Psoas muscle (tissue), 8 donors: Measurements from ENCODE around the gene WHRN. TPM values are rescaled to one million over a fixed set of nuclear protein-coding genes. Genes with fewer than 3 reads are reported as not detected.

Source experiments
- ATAC-seq, 4 donors: fragments of 200-7000 bp; cut with Tn5 transposase; one replicate each; pipeline ENCODE4 v1.9.1; 2020; ENCODE audit warnings: moderate library complexity in 3 of 4, mild to moderate bottlenecking in 2 of 4
- DNase-seq, 2 donors: peaks; one replicate each; pipeline ENCODE4 v3.0.0-alpha.2; 2020
- H3K27ac ChIP-seq: fragments of 200-600 bp; one replicate; pipeline ENCODE4 v1.8.0; 2022
- H3K27me3 ChIP-seq, 3 donors: fragments of 200-600 bp in 1 of 3; one replicate each; pipeline versions ENCODE4 v1.6.1 to v1.8.0; 2013 to 2022; ENCODE audit warnings: low read length in 2 of 3, mild to moderate bottlenecking in 2 of 3, moderate library complexity in 1 of 3; ENCODE audit not compliant: insufficient read depth in 3 of 3
- H3K36me3 ChIP-seq, 2 donors: fragments of 200-600 bp in 1 of 2; one replicate each; pipeline versions ENCODE4 v1.6.1 to v1.8.0; 2013 to 2022; ENCODE audit warnings: low read depth in 1 of 2, mild to moderate bottlenecking in 1 of 2, moderate library complexity in 1 of 2; ENCODE audit not compliant: insufficient read depth in 1 of 2
- H3K4me1 ChIP-seq: fragments of 200-600 bp; one replicate; pipeline ENCODE4 v1.8.0; 2022
- H3K4me3 ChIP-seq: fragments of 200-600 bp; one replicate; pipeline ENCODE4 v1.8.0; 2022; ENCODE audit warnings: mild to moderate bottlenecking
- H3K9me3 ChIP-seq: fragments of 200-600 bp; one replicate; pipeline ENCODE4 v1.8.0; 2022
- WGBS, 3 donors: extraction: QIAGEN DNeasy Blood & Tissue Kit; methylation state at CpG; one replicate each; pipeline versions ENCODE4 v1.1.6 to v1.1.7; 2013; 5-methylcytosine and 5-hydroxymethylcytosine counted together
- intact Hi-C, 2 donors: fragments of 100-400 bp; cut with DNase I; formaldehyde crosslinking; loops; one replicate each; pipeline versions ENCODE4 v1.11.0 to v1.14.2; 2022
- polyA plus RNA-seq, 3 donors: library from polyadenylated mRNA; stranded (reverse); fragments of 200-250 nt; gene quantifications; one replicate each; pipeline ENCODE4 v1.2.3, GENCODE V29; 2013
- total RNA-seq, 4 donors: library from RNA; stranded (reverse); fragmentation: NEBNext Ultra II Directional in 2 of 4; extraction: Animal tissue kit (Norgen Biotek cat#: 25700) in 2 of 4; gene quantifications; one replicate each; pipeline versions ENCODE4 v1.2.1 to v1.2.4, GENCODE V29; 2021 to 2023
- TF ChIP-seq, protein P1 (sequence below): fragments of 200-600 bp; IDR thresholded peaks from one replicate; pipeline ENCODE4 v1.8.0; 2022; ENCODE audit warnings: antibody characterized with exemption
- donor health status: healthy with polysubstance abuse.
- donor health status: DM: no; HTN: no; CAD: no; lungs with moderate emphysema.
- donor health status: Bipolar disorder and iron deficiency.
- donor health status: healthy.
- donor health status: DM: yes; HTN: yes; CAD: no.
- donor health status: DM: no; HTN: no; CAD: no.
- donor health status: DM: no; HTN: no; CAD: no.
- donor health status: DM: yes; HTN: yes; CAD: no.

Gene WHRN
- total and polyA plus RNA-seq, 7 donors, result 0.07 to 0.62 (median 0.15) TPM

DNA sequence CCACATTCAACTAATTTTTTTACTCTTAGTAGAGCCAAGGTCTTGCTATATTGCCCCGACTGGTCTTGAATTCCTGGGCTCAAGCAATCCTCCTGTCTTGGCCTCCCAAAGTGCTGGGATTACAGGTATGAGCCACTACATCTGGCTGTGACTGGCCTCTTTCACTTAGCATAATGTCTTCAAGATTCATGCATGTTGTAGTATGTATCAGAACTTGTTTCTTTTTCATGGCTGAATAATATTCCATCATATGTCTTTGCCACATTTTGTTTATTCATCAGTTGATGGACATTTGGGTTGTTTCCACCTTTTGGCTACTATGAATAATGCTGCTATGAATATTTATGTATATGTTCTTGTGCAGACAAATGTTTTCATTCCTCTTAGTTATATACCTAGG is 12.8 kb upstream of the WHRN start:
- Histone ChIP-seq H3K4me1 (no peaks in the 10 kb centered on the region), H3K9me3 (no peaks in the 10 kb centered on the region), H3K27ac (no peak overlapping the region), H3K36me3 (no peaks in the 10 kb centered on the region), H3K27me3 (peaks cover 0 to 44% (median 11%) of the 10 kb centered on the region in 3 donors), H3K4me3 (no peak overlapping the region)
- DNase-seq (no peak), ATAC-seq (no peak)
- intact Hi-C loops, result no loop called here
- 95 to 98% (median 96%) methylated on average over 1 of the region's 1 CpG for WGBS, 3 donors
- TF ChIP-seq, protein P1, sequence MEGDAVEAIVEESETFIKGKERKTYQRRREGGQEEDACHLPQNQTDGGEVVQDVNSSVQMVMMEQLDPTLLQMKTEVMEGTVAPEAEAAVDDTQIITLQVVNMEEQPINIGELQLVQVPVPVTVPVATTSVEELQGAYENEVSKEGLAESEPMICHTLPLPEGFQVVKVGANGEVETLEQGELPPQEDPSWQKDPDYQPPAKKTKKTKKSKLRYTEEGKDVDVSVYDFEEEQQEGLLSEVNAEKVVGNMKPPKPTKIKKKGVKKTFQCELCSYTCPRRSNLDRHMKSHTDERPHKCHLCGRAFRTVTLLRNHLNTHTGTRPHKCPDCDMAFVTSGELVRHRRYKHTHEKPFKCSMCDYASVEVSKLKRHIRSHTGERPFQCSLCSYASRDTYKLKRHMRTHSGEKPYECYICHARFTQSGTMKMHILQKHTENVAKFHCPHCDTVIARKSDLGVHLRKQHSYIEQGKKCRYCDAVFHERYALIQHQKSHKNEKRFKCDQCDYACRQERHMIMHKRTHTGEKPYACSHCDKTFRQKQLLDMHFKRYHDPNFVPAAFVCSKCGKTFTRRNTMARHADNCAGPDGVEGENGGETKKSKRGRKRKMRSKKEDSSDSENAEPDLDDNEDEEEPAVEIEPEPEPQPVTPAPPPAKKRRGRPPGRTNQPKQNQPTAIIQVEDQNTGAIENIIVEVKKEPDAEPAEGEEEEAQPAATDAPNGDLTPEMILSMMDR, result no peak

DNA sequence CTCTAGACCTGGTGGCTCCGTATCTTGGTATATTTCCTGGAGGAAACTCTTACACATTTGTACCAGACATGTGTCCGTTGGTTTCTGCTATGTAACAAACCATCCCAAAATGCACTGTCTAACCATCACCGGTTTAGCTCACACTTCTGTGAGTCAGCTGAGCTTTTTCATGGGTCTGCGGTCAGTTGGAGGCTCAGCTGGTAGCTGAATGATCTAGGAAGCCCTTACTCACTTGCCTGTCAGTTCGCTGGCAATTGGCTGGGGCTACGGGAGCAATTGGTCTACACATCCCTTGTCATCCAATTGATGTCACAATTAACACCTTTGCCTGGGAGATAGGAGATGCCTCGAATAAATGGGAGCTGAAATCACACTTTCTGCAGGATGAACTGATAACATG is 11.6 kb upstream of the WHRN start:
- Histone ChIP-seq H3K36me3 (no peaks in the 10 kb centered on the region), H3K27ac (no peak overlapping the region), H3K9me3 (no peaks in the 10 kb centered on the region), H3K4me3 (no peak overlapping the region), H3K27me3 (peaks cover 0 to 47% (median 9%) of the 10 kb centered on the region in 3 donors), H3K4me1 (no peaks in the 10 kb centered on the region)
- TF ChIP-seq, protein P1, result no peak
- DNase-seq (no peak), ATAC-seq (no peak)
- intact Hi-C loops, result no loop called here
- 37 to 48% (median 42%) methylated on average over 7 of the region's 7 CpGs for WGBS, 3 donors

DNA sequence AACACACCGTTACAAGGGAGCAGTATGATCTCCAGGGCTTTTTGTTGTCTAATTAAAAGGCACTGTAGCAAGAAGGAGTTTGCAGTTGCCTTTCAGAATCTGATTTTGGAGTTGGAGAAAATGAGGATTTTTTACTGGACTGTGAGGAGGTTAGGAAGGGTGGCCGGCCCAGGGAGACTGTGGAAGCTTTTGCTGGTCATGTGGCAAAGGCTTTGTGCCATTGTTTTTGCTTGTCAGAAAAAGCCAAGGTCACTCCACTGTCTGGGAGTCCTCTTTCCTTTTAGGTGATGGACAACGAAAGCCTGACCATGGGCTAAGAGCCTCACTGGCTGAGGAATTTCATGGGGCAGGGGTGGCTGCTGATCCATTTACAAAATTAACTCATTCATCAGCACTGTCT is 10.3 kb upstream of the WHRN start:
- H3K27ac ChIP-seq, result no peak overlapping the region
- H3K4me3 ChIP-seq, result no peak overlapping the region
- 41 to 55% (median 43%) methylated on average over 3 of the region's 3 CpGs for WGBS, 3 donors
- ATAC-seq, result no peak
- no peak for DNase-seq
- H3K36me3 ChIP-seq, result no peaks in the 10 kb centered on the region
- intact Hi-C loops, result no loop called here
- TF ChIP-seq, protein P1, result no peak
- H3K9me3 ChIP-seq, result no peaks in the 10 kb centered on the region
- H3K27me3 ChIP-seq, result peaks cover 0 to 51% (median 9%) of the 10 kb centered on the region in 3 donors
- no peaks in the 10 kb centered on the region for H3K4me1 ChIP-seq

DNA sequence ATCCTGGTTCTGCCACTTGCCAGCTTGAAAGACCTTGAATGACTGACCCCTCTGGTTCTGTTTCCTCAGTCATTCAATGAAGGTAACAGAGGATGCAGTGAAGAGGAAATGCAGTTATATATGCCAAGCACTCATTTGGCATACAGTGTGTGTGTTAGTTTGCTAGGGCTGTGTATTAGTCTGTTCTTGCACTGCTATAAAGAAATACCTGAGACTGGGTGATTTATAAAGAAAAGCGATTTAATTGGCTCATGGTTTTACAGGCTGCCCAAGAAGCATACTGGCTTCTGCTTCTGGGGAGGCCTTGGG is 8.6 kb upstream of the WHRN start:
- Histone ChIP-seq H3K9me3 (no peaks in the 10 kb centered on the region), H3K36me3 (no peaks in the 10 kb centered on the region), H3K27me3 (peaks cover 0 to 45% (median 6%) of the 10 kb centered on the region in 3 donors), H3K4me1 (no peaks in the 10 kb centered on the region), H3K4me3 (no peak overlapping the region), H3K27ac (no peak overlapping the region)
- 86 to 93% (median 91%) methylated on average over 1 of the region's 1 CpG for WGBS, 3 donors
- DNase-seq (no peak), ATAC-seq (no peak)
- TF ChIP-seq, protein P1, result no peak
- intact Hi-C loops, result no loop called here

DNA sequence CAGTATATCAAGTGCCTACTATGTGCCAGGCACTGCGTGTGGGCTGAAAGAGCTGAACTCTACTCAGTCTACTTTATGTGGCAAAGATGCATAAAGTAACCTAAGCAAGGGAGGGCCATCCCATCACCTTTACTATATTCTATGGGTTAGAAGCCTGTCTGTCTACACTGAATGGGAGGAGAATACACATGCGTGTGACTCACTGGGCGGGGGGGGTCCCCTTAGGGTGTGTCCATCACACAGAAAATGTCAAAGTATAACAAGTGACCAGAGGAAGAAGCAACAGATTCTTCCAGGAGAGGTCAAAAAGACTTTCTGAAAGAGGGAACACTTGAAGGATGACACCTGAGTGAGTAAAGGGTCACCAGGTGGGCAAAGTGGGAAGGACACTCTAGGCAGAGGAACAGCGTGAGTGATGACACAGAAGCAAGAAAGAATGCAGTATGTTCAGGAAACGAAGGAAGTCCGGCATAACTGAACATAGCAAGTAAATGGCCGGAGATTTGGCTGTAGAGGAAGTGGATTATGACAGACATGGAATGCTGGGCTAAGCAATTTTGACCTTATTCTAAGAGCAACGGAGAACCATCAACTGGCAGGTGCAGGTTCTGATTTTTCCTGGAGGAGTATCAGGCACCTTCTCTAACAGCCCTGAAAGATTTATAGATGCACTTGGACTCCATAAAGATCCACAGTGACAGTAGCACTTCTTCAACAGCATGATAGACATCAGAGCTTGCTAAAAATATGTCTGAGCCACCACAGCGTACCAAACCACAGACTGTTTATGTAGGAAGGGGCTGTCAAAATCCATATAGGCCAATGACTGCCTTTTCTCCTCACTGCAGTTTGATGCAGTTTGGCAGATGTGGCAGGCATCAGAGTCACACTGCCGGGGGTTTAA is 8.0 kb upstream of the WHRN start:
- DNase-seq (no peak), ATAC-seq (no peak)
- no peaks in the 10 kb centered on the region for H3K36me3 ChIP-seq
- H3K27me3 ChIP-seq, result peaks cover 0 to 45% (median 3%) of the 10 kb centered on the region in 3 donors
- TF ChIP-seq, protein P1, result no peak
- H3K4me3 ChIP-seq, result no peak overlapping the region
- no peaks in the 10 kb centered on the region for H3K9me3 ChIP-seq
- WGBS, 3 donors, result 65 to 66% (median 65%) methylated on average over 10 of the region's 10 CpGs
- intact Hi-C loops, result no loop called here
- H3K4me1 ChIP-seq, result no peaks in the 10 kb centered on the region
- no peak overlapping the region for H3K27ac ChIP-seq
